Measurements from ENCODE around the gene COX8A.

The COX8A gene

GRCh38 chr11:64019106-64020037 lies 45.0 kb downstream of the COX8A start:
- DNase-seq (ENCODE audit: low read depth in 2 of 2), result no peak
- TF ChIP-seq CTCF (IDR thresholded peaks at IDR 0.05; ENCODE audit: low read depth, low read length), result no peak

GRCh38 chr11:64020976-64021756 lies 46.7 kb downstream of the COX8A start:
- no peak for DNase-seq (ENCODE audit: low read depth in 2 of 2)
- no peak overlapping the region for H3K4me3 ChIP-seq (replicated peaks in 1 of 2; ENCODE audit: low read depth in 2 of 2, low read length in 2 of 2)
- no peak for TF ChIP-seq CTCF (IDR thresholded peaks at IDR 0.05; ENCODE audit: low read depth, low read length)

More at GRCh38 chr11:64019106-64020037, 45.0 kb downstream of the COX8A start:
- no peak overlapping the region for H3K4me3 ChIP-seq (replicated peaks in 1 of 2; ENCODE audit: low read depth in 2 of 2, low read length in 2 of 2)

GRCh38 chr11:64021757-64022093 lies 47.3 kb downstream of the COX8A start:
- no peak overlapping the region for H3K4me3 ChIP-seq (replicated peaks in 1 of 2; ENCODE audit: low read depth in 2 of 2, low read length in 2 of 2)
- no peak for TF ChIP-seq CTCF (IDR thresholded peaks at IDR 0.05; ENCODE audit: low read depth, low read length)
- DNase-seq (ENCODE audit: low read depth in 2 of 2), result no peak

- no peak overlapping the region for H3K4me3 ChIP-seq (replicated peaks in 1 of 2; ENCODE audit: low read depth in 2 of 2, low read length in 2 of 2)
- DNase-seq (ENCODE audit: low read depth in 2 of 2), result no peak
- no peak for TF ChIP-seq CTCF (IDR thresholded peaks at IDR 0.05; ENCODE audit: low read depth, low read length)
Measured at GRCh38 chr11:64022125-64022784, 47.8 kb downstream of the COX8A start.

- no peak for TF ChIP-seq CTCF (IDR thresholded peaks at IDR 0.05; ENCODE audit: low read depth, low read length)
- no peak overlapping the region for H3K4me3 ChIP-seq (replicated peaks in 1 of 2; ENCODE audit: low read depth in 2 of 2, low read length in 2 of 2)
- DNase-seq (ENCODE audit: low read depth in 2 of 2), result no peak
Measured at GRCh38 chr11:64023712-64024710, 49.6 kb downstream of the COX8A start.

GRCh38 chr11:64025205-64025604 lies 50.8 kb downstream of the COX8A start:
- H3K4me3 ChIP-seq (replicated peaks in 1 of 2; ENCODE audit: low read depth in 2 of 2, low read length in 2 of 2), result no peak overlapping the region
- no peak for DNase-seq (ENCODE audit: low read depth in 2 of 2)
- TF ChIP-seq CTCF (IDR thresholded peaks at IDR 0.05; ENCODE audit: low read depth, low read length), result no peak

Measured in cardiac fibroblast (primary cell).